Loucy (cell line): ENCODE results near the gene SLC16A5.
"Not testable (repeated sequence)": the region's sequence is repeated elsewhere in the genome, so short reads cannot be mapped to it uniquely, and the experiment has no call there.

Experiments
- H2AFZ ChIP-seq: fragments of 200-600 bp; sonication (generic); 2 replicates; pipeline ENCODE4 v1.6.0; 2016; ENCODE audit warnings: antibody characterized with exemption, mild to moderate bottlenecking, low read length, moderate library complexity
- H3F3A ChIP-seq: fragments of 200-600 bp; 2 replicates; pipeline ENCODE4 v1.6.0; 2016; ENCODE audit warnings: antibody characterized with exemption, low read depth, mild to moderate bottlenecking
- H3K27me3 ChIP-seq: fragments of 200-600 bp; sonication (generic); 2 replicates; pipeline ENCODE4 v1.6.1; 2014; ENCODE audit warnings: low read length, mild to moderate bottlenecking; ENCODE audit not compliant: insufficient read depth, poor library complexity, severe bottlenecking
- H3K36me3 ChIP-seq: fragments of 200-600 bp; sonication (generic); 2 replicates; pipeline ENCODE4 v1.6.1; 2016; ENCODE audit warnings: low read length; ENCODE audit not compliant: insufficient read depth
- H3K4me1 ChIP-seq: fragments of 200-600 bp; sonication (generic); 2 replicates; pipeline ENCODE4 v1.5.1; 2014; ENCODE audit warnings: low read length, mild to moderate bottlenecking; ENCODE audit not compliant: insufficient read depth, poor library complexity, severe bottlenecking
- H3K4me2 ChIP-seq: fragments of 200-600 bp; sonication (generic); 2 replicates; pipeline ENCODE4 v1.6.0; 2014; ENCODE audit warnings: antibody characterized with exemption, low read length, low read depth, mild to moderate bottlenecking; ENCODE audit not compliant: poor library complexity, severe bottlenecking
- H3K4me3 ChIP-seq: fragments of 200-600 bp; sonication (generic); 2 replicates; pipeline ENCODE4 v1.5.1; 2014; ENCODE audit warnings: low read length, mild to moderate bottlenecking, mixed read lengths; ENCODE audit not compliant: poor library complexity, severe bottlenecking
- H3K79me2 ChIP-seq: fragments of 200-600 bp; sonication (generic); 2 replicates; pipeline ENCODE4 v1.6.1; 2014; ENCODE audit warnings: low read length; ENCODE audit not compliant: insufficient read depth
- H3K9ac ChIP-seq: fragments of 200-600 bp; sonication (generic); 2 replicates; pipeline ENCODE4 v1.6.0; 2014; ENCODE audit warnings: mild to moderate bottlenecking, low read depth, low read length, moderate library complexity; ENCODE audit not compliant: poor library complexity, severe bottlenecking
- H3K9me2 ChIP-seq: fragments of 200-600 bp; sonication (generic); replicated peaks from 2 replicates; pipeline ENCODE4 v1.6.1; 2016; ENCODE audit warnings: low read depth, low read length, mixed read lengths
- H3K9me3 ChIP-seq: fragments of 200-600 bp; sonication (generic); 2 replicates; pipeline ENCODE4 v1.6.1; 2014; ENCODE audit warnings: mild to moderate bottlenecking, antibody characterized with exemption, low read length, low read depth; ENCODE audit not compliant: insufficient read depth
- H4K20me1 ChIP-seq: fragments of 200-600 bp; sonication (generic); 2 replicates; pipeline ENCODE4 v1.6.0; 2014; ENCODE audit warnings: antibody characterized with exemption, low read length, mild to moderate bottlenecking; ENCODE audit not compliant: insufficient read depth, poor library complexity, severe bottlenecking
- EZH2phosphoT487 ChIP-seq: fragments of 200-600 bp; IDR thresholded peaks from 2 replicates; pipeline ENCODE4 v1.6.1; 2018; ENCODE audit warnings: antibody characterized with exemption, mild to moderate bottlenecking, moderate library complexity, borderline replicate concordance
- TF ChIP-seq, protein P1 (sequence below): fragments of 200-600 bp; sonication (generic); conservative IDR thresholded peaks from 2 replicates; pipeline ENCODE4 v1.5.1; 2014; ENCODE audit warnings: mild to moderate bottlenecking, antibody characterized with exemption, low read length

The SLC16A5 gene

DNA sequence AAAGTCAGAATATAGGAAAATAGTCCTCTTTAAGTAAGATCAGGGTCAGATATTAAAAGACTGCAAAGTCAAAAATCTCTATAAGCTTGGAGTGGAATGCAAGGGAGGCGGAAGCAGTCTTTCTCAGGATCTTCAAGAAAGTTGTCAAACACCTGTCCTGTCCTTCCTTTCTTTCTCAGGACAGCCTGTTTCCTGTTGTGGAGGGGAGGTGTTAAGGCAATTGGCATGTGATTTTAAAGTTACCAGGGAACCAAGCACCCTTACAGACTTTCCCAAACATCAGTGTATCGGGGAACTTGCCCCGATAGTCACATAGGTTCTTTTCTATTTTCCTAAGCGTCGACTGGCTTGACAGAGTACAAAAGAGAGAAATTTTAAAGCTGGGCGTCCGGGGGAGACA is 43.0 kb upstream of the SLC16A5 start:
- peaks cover under 1% of the 10 kb centered on the region; the same call in 1 of the 2 replicates for H3K36me3 ChIP-seq
- H3K9ac ChIP-seq, result no peak overlapping the region
- TF ChIP-seq EZH2phosphoT487, result no peak
- TF ChIP-seq, protein P1, sequence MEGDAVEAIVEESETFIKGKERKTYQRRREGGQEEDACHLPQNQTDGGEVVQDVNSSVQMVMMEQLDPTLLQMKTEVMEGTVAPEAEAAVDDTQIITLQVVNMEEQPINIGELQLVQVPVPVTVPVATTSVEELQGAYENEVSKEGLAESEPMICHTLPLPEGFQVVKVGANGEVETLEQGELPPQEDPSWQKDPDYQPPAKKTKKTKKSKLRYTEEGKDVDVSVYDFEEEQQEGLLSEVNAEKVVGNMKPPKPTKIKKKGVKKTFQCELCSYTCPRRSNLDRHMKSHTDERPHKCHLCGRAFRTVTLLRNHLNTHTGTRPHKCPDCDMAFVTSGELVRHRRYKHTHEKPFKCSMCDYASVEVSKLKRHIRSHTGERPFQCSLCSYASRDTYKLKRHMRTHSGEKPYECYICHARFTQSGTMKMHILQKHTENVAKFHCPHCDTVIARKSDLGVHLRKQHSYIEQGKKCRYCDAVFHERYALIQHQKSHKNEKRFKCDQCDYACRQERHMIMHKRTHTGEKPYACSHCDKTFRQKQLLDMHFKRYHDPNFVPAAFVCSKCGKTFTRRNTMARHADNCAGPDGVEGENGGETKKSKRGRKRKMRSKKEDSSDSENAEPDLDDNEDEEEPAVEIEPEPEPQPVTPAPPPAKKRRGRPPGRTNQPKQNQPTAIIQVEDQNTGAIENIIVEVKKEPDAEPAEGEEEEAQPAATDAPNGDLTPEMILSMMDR, result no peak
- H3K9me3 ChIP-seq, result no peaks in the 10 kb centered on the region
- peaks cover 3% of the 10 kb centered on the region for H4K20me1 ChIP-seq
- no peaks in the 10 kb centered on the region for H3K27me3 ChIP-seq
- peaks cover 36% of the 10 kb centered on the region for H3K79me2 ChIP-seq
- H3K4me1 ChIP-seq, result peaks cover 21% of the 10 kb centered on the region
- H3K4me2 ChIP-seq, result peak overlapping the region; percentile 8
- H3K4me3 ChIP-seq, result peak overlapping the region; percentile 34
- H3F3A ChIP-seq, result no peaks in the 10 kb centered on the region
- H2AFZ ChIP-seq, result no peak overlapping the region
- no peaks in the 10 kb centered on the region for H3K9me2 ChIP-seq

DNA sequence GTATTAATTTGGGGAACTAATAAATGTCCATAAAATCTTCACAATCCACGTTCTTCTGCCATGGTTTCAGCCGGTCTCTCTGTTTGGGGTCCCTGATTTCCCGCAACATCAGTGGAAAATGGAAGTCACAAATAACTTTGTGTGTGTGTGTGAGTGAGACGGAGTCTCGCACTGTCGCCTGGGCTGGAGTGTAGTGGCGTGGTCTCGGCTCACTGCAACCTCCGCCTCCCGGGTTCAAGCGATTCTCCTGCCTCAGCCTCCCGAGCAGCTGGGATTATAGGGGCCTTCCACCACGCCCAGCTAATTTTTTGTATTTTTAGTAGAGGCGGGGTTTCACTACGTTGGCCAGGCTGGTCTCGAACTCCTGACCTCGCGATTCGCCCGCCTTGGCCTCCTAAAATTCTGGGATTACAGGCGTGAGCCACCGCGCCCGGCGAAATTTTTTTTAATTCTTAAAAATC is 41.8 kb upstream of the SLC16A5 start:
- not testable (repeated sequence) for H3K9me3 ChIP-seq, H4K20me1 ChIP-seq, H3K36me3 ChIP-seq, H3K27me3 ChIP-seq, H3K9me2 ChIP-seq, H3F3A ChIP-seq, H2AFZ ChIP-seq
- peak overlapping the region; percentile 78 for H3K4me2 ChIP-seq
- H3K4me3 ChIP-seq, result peak overlapping the region; percentile 88
- H3K79me2 ChIP-seq, result peaks cover 38% of the 10 kb centered on the region
- H3K4me1 ChIP-seq, result peaks cover 23% of the 10 kb centered on the region
- peak overlapping the region; percentile 87 for H3K9ac ChIP-seq

DNA sequence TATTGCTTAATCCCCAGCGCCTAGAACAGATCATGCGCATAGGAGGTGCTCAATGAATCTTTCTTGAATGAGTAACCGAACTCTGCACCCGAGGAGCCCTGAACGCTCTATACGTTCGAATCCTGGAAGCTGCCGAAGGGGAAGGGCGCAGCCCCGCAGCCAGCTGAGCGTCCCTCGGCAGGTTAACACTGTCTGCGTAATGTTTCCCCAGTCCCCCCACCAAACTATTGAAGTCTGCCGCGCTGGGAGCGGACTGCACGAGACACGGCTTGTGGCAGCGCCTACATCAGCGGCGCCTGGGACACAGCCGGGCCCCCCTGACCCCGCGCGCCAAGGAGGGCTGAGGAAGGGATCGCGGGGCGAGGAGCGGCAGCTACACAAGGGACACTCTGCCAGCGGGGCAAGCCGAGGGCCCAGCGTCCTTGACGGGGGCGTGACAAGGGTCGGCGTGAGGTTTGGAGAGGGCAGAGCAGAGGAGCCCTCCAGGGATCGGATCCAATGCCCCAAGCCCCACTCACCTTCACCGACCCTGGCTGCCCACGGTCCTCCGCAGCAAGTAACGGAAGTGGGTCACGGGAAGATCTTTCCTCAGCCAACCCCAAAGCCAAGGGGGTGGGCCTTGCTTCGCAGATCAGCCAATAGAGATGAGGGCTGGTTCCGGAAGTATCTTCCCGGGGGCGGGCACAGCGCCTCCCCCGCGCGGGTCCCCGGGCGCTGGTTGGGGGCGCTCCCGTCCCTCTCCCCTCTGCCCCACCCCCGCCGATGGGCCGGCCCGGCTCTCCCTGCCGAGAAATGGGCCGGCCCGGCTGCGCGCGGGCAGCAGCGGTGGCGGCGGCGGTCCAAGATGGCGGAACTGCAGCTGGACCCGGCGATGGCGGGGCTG is 41.1 kb upstream of the SLC16A5 start, which contains the start of the genes ATP5PD and KCTD2:
ATP5PD (minus strand) TSS at position 563 of the 883 bp plus-strand sequence. CDS start 4,319 bp downstream, outside the sequence.
KCTD2 (plus strand) TSS at position 819 of the 883 bp plus-strand sequence; CDS start at position 845, 26 bp downstream.
- Histone ChIP-seq H3K79me2 (peaks cover 38% of the 10 kb centered on the region), H2AFZ (peak within 1 kb of the TSS; percentile 81)

More for the DNA sequence above, 41.1 kb upstream of the SLC16A5 start, which contains the start of the genes ATP5PD and KCTD2:
- Histone ChIP-seq H3K36me3 (0 out of 2 replicates have a peak, but pooled peaks cover 2% of the 10 kb centered on the region), H3K9me2 (no peaks in the 10 kb centered on the region), H4K20me1 (peaks cover 3% of the 10 kb centered on the region), H3K4me1 (peaks cover 23% of the 10 kb centered on the region), H3K4me2 (peak within 1 kb of the TSS; percentile 96), H3K27me3 (no peaks in the 10 kb centered on the region), H3K9ac (peak within 1 kb of the TSS; percentile 87), H3K9me3 (no peaks in the 10 kb centered on the region), H3K4me3 (peak within 1 kb of the TSS; percentile 88), H3F3A (no peaks in the 10 kb centered on the region)
- TF ChIP-seq, protein P1, result no peak
- TF ChIP-seq EZH2phosphoT487, result no peak
